Activated CD8-positive, alpha-beta T cell treated with anti-CD3 and anti-CD28 coated beads for 36 hours (primary cell): ENCODE data around the gene ATP1A4. TPM values are rescaled to one million over a fixed set of nuclear protein-coding genes. Genes with fewer than 3 reads are reported as not detected.

Source experiments
- ATAC-seq: fragments of 200-7000 bp; cut with Tn5 transposase; one replicate; pipeline ENCODE4 v1.10.0; 2021; ENCODE audit warnings: mild to moderate bottlenecking, moderate library complexity
- CTCF ChIA-PET: fragments of 350-600 bp; sonication (Branson Sonifier 250); formaldehyde crosslinking; loops from one replicate; lab custom pipeline; 2021; ENCODE audit warnings: antibody characterized with exemption; lab: Charles Lee
- POLR2A ChIA-PET: fragments of 350-600 bp; sonication (Branson Sonifier 250); formaldehyde crosslinking; loops from one replicate; lab custom pipeline; 2021; ENCODE audit warnings: antibody characterized with exemption; lab: Charles Lee
- DNase-seq: peaks from one replicate; pipeline ENCODE4 v3.0.0-alpha.2; 2020
- H3K27ac Mint-ChIP-seq: one replicate; pipeline ENCODE4 v1.8.0; 2021; ENCODE audit warnings: mild to moderate bottlenecking, mixed read lengths
- H3K27me3 Mint-ChIP-seq: one replicate; pipeline ENCODE4 v1.8.0; 2021; ENCODE audit warnings: mixed read lengths
- H3K36me3 Mint-ChIP-seq: one replicate; pipeline ENCODE4 v1.8.0; 2021; ENCODE audit warnings: low read depth, mixed read lengths
- H3K4me1 Mint-ChIP-seq: one replicate; pipeline ENCODE4 v1.8.0; 2021; ENCODE audit warnings: low read depth, mixed read lengths
- H3K4me3 Mint-ChIP-seq: one replicate; pipeline ENCODE4 v1.8.0; 2021; ENCODE audit warnings: mild to moderate bottlenecking, moderate library complexity, mixed read lengths
- H3K9me3 Mint-ChIP-seq: one replicate; pipeline ENCODE4 v1.8.0; 2021; ENCODE audit warnings: mixed read lengths
- CTCF ChIP-seq: fragments of 200-600 bp; IDR thresholded peaks from one replicate; pipeline ENCODE4 v1.8.0; 2022; ENCODE audit warnings: antibody characterized with exemption, mild to moderate bottlenecking
- intact Hi-C: fragments of 100-400 bp; cut with micrococcal nuclease; formaldehyde crosslinking; loops from one replicate; pipeline ENCODE4 v1.10.0; 2022
- total RNA-seq, 2 experiments: library from RNA; stranded (reverse); gene quantifications; one replicate each; pipeline ENCODE4 v1.2.3, GENCODE V29; 2021

Gene ATP1A4
- not detected for total RNA-seq

- H3K9me3 Mint-ChIP-seq: no peaks in the 10 kb centered on the region
- intact Hi-C loops: no loop called here
- POLR2A ChIA-PET: no interaction called here
- ATAC-seq (no peak), DNase-seq (no peak)
- no peaks in the 10 kb centered on the region for H3K36me3 Mint-ChIP-seq
- no peak within 1 kb of the TSS for H3K27ac Mint-ChIP-seq
- H3K4me3 Mint-ChIP-seq: no peak within 1 kb of the TSS
- peaks cover 3% of the 10 kb centered on the region for H3K27me3 Mint-ChIP-seq
- no peak for TF ChIP-seq CTCF
- CTCF ChIA-PET: interaction anchor here (1.3 to 2.5 kb wide), 2 partner anchors 66 to 140 kb away, joined by 3 to 8 read pairs; no protein-coding TSS in a partner anchor
- H3K4me1 Mint-ChIP-seq: no peaks in the 10 kb centered on the region
Observed at GRCh38 chr1:160151303-160151702, at the start of gene ATP1A4. Gene ATP1A4, plus strand, starts transcription at chr1:160151603. Its CDS starts 438 bp downstream, at chr1:160152041.

- peaks cover 2% of the 10 kb centered on the region for H3K36me3 Mint-ChIP-seq
- ATAC-seq (no peak), DNase-seq (no peak)
- H3K27ac Mint-ChIP-seq: peak overlapping the region; percentile 90
- no peaks in the 10 kb centered on the region for H3K9me3 Mint-ChIP-seq
- CTCF ChIA-PET: interaction anchor here (0.6 to 6.7 kb wide), 34 partner anchors 8 to 296 kb away, joined by 3 to 102 read pairs (median 6); partner anchors contain the start of genes CASQ1, DCAF8, PEX19 and PIGM
- intact Hi-C loops: loop anchor here (5.0 to 10.0 kb wide), 3 partner anchors 105 to 190 kb away; partner anchors contain the start of gene PEA15
- no peaks in the 10 kb centered on the region for H3K27me3 Mint-ChIP-seq
- POLR2A ChIA-PET: interaction anchor here (0.7 to 1.5 kb wide), 9 partner anchors 14 to 194 kb away, joined by 3 to 6 read pairs (median 3); partner anchors contain the start of genes ATP1A2 and PEX19
- no peak overlapping the region for H3K4me3 Mint-ChIP-seq
- TF ChIP-seq CTCF: no peak
- H3K4me1 Mint-ChIP-seq: peaks cover 48% of the 10 kb centered on the region
Observed at GRCh38 chr1:160101717-160102522, 49.5 kb upstream of the ATP1A4 start.

DNA sequence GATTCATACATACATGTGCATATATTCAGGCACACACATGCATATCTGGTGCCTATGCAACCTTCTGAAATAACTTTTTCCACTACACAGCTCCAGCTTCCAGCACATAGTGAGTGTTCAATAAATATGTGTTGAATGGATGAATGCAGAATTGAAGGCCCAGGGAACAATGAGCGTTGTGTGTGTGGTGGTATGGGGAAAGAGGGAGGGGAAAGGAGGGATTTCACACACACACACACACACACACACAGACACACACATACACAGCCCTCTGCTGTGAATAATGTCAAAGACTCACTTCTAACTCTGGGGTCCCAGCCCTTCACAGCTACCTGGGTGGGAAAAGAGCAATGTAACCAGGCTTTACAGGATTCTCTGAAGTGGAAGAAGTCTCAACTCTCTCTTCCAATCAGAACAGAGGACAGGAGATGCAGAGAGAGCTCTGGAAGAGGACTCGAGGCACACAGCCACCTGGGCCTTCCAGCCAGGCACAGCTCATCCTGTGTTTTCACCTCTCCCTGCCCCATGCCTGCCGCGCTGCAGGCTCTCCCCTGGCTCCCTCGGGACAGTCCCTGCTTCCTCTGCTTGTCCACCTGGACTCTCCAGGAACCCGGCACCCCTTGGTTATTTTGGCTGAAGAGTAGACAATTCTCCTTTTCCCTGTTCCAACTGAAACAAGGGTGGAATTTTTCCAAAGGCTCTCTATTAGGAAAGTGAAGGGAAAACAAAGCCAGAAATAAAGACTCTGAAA, 47.6 kb upstream of the ATP1A4 start:
- Mint-ChIP-seq H3K27me3 (peaks cover under 1% of the 10 kb centered on the region), H3K4me1 (peaks cover 44% of the 10 kb centered on the region), H3K4me3 (no peak overlapping the region), H3K36me3 (no peaks in the 10 kb centered on the region), H3K27ac (no peak overlapping the region), H3K9me3 (no peaks in the 10 kb centered on the region)
- DNase-seq: no peak
- intact Hi-C loops: loop anchor here (5.0 to 10.0 kb wide), 3 partner anchors 103 to 188 kb away; partner anchors contain the start of gene PEA15
- ChIA-PET POLR2A (interaction anchor here (1.2 to 1.5 kb wide), 2 partner anchors 10 to 19 kb away, joined by 3 to 4 read pairs; no protein-coding TSS in a partner anchor), CTCF (interaction anchor here (0.9 to 6.7 kb wide), 9 partner anchors 14 to 273 kb away, joined by 3 to 102 read pairs (median 13); no protein-coding TSS in a partner anchor)
- TF ChIP-seq CTCF: no peak
- no peak for ATAC-seq

DNA sequence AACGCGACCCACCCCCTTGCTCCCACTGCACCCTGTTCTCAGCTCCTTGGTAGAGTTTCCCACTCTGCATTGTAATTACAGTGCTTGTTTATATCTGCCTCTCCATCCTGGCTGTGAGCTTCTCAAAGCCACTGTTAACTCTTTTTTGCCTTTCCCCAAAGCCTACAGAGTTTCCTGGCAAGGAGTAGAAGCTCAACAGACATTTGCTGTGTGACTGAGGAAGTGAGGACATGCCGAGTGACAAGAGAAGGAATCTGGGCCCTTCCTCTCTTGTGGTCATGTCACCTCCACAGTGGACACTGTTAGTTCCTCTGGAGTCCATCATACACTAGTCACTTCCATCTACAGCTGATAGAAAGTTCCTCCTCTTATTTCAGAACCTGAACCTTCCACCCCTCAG, 46.9 kb upstream of the ATP1A4 start:
- H3K36me3 Mint-ChIP-seq: no peaks in the 10 kb centered on the region
- no peak overlapping the region for H3K27ac Mint-ChIP-seq
- DNase-seq (no peak), ATAC-seq (no peak)
- H3K27me3 Mint-ChIP-seq: peaks cover 4% of the 10 kb centered on the region
- intact Hi-C loops: loop anchor here (5.0 to 10.0 kb wide), 3 partner anchors 103 to 188 kb away; partner anchors contain the start of gene PEA15
- peaks cover 43% of the 10 kb centered on the region for H3K4me1 Mint-ChIP-seq
- no peaks in the 10 kb centered on the region for H3K9me3 Mint-ChIP-seq
- no peak overlapping the region for H3K4me3 Mint-ChIP-seq
- ChIA-PET CTCF (interaction anchor here (0.9 to 6.7 kb wide), 8 partner anchors 14 to 272 kb away, joined by 3 to 102 read pairs (median 15); no protein-coding TSS in a partner anchor), POLR2A (interaction anchor here (1.0 to 1.2 kb wide), 2 partner anchors 10 to 180 kb away, joined by 3 read pairs; no protein-coding TSS in a partner anchor)
- TF ChIP-seq CTCF: no peak
